NCI-H748 treated with DMSO at 0.1 percent for 48 hours (cell line): ENCODE results near the gene CAMK1G.

Experiments used
- DNase-seq: peaks from one replicate; lab custom pipeline; 2025; lab: John Stamatoyannopoulos, UW

Gene CAMK1G

DNA sequence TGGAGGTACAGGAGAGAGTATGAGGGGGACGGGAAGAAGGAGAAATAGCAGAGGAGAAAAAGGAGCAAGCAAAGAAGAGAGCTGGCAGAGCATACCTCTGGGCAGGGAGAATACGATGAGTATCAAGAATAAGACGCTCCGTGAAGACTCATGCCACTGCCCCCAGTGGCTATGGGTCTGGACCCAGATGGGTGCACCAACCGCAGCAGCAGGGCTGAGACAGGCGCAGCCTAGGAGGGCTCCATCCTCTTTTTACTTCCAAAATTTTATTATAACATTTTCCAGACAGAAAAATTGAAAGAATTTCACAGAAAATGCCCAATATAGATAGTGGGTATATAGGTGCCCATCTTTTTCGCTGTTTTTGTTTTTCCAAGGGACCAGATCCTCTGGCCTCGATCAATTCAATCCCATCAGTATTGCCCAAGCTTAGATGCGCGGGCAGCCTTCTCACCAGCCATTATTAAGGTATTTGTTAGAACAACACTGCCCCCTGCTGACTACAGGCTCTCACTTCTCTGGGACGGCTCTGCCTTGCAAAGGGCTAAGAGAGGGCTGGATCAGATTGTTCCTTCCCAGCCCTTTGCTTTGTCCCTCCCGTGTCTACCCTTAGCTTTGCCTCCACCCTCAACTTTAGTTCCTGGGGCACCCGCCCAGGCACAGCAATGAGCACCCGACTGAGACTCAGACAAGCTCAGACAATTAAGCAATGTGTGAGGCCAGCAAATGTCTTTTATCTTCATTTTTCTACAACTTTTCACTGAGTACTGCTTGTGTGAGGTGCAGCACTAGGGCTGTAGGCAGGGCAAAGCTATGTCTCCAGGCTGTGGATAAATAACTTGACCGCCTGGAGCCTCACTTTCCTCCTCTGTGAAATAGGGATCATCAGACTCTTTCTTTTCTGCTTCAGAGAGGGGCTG, 17.5 kb upstream of the CAMK1G start:
- DNase-seq = peak; percentile 75

DNA sequence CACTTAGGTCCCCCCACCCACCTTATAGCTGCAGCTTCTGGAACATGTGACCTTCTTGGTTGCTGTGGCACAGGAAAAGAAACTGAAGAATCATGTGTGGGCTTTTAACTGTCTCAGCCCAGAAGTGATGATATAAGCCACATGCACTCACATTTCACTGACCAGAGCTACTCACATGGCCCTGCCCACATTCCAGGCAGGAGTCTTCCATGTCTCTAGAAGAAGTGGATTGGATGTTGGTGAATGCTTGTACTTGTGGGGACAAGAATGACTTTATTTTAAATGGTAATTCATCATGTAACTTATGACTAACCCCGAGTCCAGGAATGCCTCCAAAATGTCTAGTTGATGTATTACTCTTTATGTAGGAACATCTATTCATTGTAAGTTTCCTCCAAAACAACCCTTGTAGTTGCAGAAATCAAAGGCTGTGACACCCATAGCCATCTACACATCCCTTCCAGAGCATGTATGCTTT, 15.8 kb upstream of the CAMK1G start:
- no peak for DNase-seq

DNA sequence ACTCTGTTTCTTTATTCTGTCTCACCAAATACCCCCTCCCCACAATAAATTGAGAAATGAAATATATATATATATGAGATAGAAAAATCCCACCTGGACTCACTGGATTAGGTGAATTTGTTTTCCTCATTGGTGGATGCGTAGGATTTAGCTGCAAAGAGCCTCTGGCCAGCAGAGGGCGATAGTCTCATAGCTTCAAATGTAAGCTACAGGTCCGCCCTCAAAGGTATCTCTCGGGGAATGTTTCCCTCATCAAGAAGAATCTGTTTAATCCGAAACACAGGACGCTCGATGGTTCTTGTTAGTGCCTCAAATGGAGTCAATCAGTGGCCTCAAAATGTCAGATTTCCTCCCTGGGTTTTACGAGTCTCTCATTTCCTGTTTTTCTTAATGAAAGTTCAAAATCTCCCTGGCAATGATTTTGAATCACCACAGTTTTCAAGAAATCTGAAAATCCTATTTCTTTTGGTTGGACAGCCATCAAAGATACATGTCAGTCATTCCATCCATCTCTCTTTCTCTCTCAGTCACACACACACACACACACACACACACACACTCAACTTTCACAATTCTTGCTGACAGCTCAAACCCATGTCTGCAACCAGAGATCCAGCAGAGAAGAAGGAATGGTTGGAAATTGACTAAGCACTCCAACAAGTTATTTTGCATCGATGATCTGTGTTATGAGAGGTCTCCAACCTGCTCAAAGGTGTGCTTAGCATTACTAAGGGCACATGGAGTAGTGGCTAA, 13.9 kb upstream of the CAMK1G start:
- DNase-seq = peak; percentile 42

DNA sequence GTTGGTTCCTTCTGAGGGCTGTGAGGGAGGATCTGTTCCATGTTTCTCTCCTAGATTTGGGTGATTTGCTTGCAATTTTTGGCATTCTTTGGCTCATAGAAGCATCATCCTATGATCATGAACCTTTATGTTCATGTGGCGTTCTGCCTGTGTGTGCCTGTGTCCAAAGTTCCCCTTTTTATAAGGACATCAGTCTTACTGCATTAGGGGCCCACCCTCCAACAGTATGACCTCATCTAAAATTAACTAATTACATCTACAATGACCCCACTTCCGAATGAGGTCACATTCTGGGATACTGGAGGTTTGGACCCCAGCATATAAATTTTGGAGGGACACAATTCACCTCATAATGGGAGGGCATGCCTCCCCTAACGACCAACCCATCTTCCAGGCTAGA, 12.8 kb upstream of the CAMK1G start:
- DNase-seq = no peak

DNA sequence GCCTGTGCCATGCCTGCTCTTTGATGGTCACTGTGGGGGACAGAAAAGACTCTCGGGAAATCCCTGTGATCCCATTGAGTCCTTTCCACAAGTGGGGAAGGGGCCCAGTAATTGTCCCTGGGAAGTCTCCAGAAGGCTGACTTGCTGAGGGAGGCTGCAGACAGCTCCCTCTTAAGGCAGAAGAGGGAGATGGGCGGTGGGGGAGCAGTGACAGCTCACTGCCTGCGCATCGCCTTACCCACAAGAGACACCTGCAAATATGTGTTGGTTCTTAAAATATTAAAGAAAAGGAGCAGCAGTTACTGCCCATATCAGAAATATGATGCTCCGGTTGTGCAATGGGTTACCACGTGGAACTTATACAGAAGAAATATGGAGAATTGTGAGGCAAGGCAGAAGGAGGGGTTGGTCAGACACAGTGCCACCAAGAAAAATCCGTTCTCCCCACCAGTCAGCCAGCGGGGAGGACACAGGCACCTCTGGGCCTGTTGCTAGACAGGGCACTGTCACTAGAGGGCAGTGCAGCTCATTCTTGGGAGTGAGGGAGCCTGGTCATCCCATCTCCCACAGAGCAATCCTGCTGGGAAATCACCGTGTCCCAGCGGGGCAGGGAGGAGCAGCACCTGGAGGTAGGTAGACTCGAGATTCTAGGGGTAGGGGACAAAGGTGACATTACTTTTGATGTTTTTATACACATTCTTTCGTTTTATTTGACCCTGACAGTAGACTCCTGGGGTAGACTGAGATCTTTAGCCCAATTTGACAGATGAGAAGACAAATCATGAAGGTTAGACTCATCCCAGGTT, 6.9 kb upstream of the CAMK1G start:
- DNase-seq = peak; percentile 15

DNA sequence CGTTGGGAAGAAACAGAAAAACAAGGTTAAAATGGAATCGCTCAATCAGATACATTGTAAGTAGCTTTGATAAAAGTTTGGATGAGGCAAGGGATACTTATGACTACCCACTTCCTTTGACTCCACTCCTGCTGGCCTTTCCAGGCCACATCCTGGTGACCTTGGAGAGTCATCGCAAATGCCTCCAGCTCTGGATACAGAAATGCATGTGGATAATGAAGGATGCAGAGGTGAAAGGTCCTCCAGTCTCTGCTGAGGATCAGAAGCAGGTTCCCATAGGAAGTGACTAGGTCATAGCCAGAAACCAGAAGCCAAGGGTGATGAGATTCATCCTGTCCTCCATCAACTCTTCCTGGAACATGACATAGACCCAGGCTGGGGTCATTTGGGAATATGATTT, 6.2 kb upstream of the CAMK1G start:
- DNase-seq = no peak

DNA sequence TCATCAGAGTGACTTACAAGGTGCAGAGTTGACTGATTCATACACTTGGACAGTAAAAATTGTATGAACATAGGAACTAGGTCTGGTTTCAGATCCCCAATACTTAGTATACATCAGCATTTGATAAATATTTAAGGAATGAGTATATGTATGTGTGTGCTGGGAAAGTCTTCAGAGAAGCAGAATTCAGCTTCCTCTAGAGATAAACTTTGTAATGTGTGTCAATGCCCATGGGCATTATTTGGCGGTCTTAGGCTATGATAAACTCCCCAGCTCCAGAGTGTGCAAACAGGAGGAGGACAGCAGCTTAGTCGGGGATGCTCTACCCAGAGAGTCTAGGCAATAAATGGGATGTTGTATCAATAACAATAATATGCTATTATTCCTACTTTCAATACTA, 2.9 kb upstream of the CAMK1G start:
- DNase-seq = no peak

DNA sequence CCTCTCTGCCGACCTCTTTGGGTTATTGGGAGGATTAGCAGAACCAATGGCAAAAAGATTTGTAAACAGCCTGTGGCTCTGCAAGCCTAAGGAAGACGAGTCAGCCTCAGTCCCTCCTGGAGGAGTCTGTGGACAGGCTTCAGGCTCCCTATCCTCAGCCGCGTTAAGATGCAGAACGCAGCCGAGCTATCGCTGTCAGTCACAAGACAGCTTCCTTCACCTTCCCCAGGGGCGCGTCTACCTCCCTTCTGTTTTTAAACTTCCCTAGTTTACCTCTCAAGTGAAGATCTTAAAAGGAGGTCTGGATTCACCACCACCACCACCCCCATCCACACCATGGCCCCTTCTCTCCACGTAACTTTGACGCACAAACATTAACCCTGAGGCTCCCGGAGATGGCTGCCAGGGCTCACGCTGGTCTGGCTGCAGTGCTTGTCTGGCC, 738 bp downstream of the CAMK1G start:
- DNase-seq = no peak

DNA sequence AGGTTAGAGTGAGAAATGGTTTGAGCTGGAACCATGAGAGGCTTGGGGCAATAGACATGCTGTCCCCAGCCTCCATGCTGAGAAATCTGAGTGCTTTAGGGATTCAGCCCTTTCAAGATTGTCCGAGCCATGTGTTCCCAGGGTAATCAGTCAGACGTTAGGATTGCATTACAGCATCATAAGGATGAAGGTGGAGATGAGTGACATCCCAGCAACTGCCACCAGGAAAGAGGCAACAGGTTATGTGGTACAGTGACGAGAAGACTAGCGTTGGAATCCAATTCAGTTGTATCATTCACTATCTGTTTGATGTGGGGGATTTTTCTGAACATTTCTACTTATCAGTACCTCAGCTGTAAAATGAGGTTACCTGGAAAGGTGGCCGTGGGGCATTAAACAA, 1.7 kb downstream of the CAMK1G start:
- no peak for DNase-seq

DNA sequence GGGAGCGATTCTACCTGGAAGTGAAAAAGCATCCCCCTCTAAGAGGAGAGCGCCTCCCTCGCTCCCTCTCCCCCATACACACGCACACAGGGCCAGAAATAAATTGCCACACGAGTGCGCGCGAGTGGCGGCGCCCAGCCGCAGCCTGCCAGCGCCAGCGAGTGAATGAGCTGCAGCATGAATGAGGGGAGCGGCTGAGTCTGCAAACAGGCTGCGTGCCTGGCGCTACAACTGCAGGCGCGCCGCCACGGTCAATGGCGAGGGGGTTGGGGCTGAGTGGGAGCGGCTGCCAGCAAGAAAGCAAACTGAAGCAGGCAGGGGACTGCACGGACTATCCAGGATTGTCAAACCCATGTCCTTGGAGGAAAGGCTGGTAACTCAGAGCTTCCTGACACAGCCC, 2.2 kb downstream of the CAMK1G start:
- DNase-seq = peak; percentile 36

DNA sequence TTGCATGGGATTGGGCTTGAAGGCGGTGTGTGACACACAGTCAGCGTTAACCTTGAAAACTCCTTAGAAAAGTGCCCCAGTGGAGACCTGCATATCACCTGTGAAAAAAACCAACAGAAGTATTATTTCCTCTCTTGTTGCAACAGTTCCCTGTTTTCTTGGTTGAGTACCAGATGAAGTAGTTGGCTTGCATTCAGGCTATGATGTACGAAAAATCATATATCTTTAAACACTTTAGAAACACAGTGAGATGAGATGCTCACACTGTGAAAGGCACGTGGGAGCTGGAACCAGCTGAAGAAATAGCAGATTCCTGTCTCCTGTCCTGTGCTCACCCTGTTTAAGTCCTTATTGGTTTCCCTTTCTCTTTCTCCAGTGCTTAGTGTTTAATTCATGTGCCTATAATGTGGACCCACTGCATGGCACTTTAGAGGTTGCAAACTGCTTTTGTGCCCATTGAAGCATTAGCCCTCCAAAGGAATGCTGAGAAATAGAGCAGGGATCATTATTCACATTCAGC, 2.8 kb downstream of the CAMK1G start:
- no peak for DNase-seq

DNA sequence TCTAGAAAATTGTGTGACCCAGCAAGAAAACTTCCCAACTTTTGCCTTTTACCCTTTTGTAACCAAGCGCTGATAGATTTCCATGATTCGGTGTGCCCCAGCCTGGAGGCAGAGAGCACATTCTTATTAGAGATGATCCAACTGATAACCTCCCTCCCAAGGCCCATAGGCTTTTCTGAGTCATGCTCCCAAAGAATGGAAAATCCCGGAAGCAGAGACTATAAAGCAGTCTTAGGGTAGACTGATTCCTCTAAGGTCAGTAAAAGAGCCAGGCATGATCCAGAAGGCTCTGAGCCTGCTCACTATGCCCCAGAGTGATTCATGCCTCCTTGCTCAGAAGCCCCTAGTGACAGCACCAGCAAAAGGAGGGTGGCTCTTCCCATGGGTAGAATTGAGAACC, 4.3 kb downstream of the CAMK1G start:
- DNase-seq = no peak

DNA sequence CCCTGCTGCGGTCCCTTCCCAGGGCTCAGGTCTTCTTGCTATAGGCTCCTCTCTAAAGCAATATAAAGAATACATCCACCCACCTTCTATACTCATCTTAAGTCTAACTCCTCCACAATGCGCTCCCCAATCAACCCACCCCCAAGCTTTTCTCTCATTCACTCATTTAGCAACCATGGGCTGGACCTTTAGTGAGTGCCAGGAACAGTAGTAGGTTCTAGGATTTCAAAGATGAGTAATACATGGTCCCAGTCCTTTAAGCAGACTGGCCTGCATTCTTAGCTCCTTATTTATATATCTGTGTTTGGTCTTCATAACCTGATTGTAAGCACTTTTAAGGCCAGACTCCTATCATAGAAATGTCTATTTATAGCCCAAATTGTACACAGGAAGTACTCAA, 5.9 kb downstream of the CAMK1G start:
- no peak for DNase-seq

DNA sequence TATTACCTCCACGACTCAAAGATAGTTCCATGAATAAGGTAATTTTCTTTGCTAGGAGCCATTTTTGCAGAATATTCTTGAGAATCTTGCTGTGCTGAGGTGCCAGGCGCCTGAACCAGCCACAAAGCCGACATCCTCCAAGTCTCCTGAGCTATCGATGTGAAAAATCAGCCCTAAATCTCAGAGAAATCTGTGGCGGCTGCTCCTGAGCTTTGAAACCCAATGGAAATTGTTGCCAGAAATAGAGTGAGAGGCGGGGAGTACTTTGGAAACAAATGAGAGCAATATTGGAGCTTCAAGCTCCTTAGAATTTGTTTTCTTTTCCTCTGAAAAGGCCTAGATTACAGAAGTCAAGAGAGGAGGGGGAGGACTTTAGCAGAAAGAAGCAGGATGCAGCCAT, 6.3 kb downstream of the CAMK1G start:
- DNase-seq = no peak

DNA sequence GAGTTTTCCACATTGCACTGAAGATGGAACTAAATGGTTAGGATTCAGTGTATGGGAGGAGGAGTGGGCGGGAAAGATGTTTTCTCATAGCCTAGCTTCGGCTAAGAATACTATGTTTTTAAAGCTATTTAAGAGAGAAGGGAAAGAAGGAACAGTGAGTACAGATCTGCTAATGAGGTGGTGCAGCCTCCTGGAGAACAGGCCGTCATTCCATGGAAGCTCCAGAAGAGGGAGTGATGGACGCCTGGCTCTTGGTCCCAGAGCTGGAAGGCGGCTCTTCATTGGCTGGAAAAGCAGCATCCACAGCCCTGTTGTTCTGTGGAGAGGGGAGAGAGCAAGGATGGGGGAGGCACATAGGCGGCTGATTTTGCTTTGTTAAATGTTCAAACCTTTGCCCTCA, 6.9 kb downstream of the CAMK1G start:
- DNase-seq = no peak

DNA sequence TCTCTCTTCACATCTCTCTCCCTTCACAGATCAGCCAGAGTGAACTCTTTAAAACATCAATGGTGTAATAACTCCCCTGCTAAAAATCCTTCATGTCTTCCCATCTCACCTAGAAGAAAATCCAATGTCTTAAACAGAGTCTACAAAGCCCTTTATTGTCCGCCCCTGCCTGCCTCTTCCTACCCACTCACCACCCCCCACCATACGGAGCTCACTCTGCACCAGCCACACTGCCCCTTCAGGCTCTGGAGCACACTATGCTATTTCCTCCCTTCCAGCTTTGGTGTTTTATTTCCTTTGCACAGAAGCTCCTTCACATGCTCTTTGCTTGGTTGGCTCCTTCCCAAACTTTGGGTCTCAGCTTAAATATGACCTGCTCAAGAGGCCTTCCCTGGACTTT, 10.2 kb downstream of the CAMK1G start:
- no peak for DNase-seq

DNA sequence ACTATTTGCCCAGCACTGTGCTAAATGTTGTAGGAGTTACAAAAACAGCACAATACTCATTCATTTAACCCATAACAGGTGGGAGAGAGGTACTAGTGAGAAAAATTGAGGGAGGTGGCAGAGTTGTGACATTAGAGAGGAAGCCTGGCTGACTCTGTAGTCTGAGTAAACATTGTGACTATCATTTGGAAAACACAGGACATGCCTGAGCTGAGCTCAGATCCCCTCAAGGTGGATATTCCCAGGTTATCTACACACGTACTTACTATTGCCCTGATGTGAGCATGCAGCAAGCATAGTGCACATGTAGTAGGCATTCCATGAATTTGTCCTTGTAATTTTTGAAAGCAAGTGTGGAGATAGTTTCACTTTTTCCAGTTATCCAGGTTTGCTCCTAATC, 10.9 kb downstream of the CAMK1G start:
- no peak for DNase-seq

DNA sequence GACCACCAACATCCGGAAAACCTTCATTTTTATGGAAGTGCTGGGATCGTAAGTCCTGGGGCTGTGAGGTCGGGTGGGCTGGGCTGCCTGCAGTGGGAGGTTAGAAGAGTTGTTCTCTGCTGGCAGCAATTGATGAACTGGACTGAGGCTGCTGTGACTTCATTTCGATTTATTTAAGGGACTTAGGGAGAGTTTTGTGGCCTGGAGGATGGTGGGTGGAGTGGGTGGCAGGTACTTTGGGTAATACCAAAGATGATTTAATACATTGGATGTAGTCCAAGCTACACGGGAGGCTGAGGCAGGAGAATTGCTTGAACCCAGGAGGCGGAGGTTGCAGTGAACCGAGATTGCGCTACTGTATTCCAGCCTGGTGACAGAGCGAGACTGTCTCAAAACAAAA, 11.5 kb downstream of the CAMK1G start:
- no peak for DNase-seq

DNA sequence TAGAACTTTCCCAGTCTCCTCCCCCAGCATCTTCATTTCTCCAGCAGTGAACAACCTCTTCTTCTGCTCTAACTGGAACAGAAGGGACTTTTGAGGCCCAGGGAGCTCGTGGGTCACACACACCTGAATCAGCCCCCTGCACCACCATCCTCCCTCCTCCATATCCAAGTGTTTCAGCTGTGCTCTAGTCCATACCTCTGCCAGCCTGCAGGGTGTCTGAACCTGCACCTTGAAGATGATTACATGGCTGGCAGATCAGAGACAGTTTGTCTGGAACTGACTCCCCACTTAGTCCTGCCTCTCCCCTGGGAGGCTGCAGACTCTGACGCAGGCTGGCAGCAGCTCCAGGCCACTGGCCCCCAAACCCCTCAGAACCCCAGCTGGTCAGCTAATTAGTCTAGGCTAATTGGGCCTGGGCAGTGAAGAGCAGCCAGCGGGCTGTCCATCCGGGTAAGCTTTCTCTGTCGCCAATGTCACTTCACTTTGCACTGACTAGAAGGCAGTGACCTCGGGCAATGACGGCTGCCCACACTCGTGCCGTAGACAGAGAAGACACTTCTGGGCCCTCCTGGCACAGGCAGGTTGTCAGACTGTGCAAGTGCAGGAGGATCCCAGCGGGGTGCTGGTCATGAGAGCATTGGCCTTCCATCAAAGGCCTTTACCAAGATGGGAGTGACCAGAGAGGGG, 12.2 kb downstream of the CAMK1G start:
- DNase-seq = no peak

DNA sequence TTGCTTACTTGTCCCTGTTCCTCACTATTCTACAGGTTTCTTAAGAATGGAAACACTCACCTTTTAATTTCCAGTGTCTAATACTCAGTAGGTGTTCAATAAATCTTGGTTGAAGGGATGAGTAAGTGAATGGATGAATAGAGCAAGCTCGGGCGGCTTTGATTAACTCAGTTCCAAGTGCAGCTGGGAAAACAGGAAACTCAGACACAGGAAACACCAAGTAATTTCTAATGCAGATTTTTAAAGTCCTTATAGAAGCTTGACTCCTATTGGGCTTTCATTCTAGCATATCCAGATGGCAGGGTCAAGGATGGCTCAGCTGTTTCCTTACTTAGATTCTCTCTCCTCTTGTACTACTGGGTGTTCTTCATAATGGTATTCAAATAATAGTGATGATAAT, 14.0 kb downstream of the CAMK1G start:
- DNase-seq = no peak

DNA sequence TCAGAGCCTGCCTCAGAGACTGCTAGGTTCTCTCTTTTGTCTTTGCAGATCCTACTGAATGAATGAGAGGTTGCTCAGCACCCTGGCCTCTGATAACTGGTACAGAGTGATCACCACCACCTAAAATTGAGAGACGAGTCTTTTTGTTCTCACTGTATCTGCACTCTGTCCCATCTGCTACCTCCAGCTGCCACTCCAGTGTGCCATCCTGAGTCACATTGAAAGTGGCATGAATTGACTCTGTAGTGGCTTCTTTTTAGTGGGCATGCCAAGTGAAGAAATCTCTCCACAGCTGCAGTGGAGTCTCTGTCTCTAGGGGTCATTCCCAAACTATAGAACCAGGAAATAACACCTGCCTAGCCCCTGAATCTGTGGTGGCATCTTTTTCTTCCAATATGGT, 14.7 kb downstream of the CAMK1G start:
- DNase-seq = no peak

DNA sequence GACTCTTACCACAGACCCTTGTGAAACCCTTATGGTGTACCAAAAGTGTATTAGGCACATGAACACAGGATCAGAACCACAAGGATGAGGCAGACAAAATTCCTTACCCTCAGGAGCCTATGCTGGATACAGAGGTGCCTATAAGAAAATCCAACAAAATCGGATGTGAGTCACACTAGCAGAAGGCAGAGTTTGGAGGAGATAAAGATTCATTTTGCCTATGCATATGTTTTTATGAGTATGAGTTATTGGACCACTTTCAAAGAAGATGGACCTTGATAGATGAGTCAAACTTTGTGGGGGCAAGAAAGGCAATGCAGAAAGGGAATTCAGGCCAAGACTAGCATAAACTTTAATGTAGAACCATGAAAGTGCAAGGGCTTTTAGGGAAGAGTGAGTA, 17.0 kb downstream of the CAMK1G start:
- DNase-seq = no peak
